ENCODE results near the gene SLC15A1. TPM values are rescaled to one million over a fixed set of nuclear protein-coding genes. Genes with fewer than 3 reads are reported as not detected.

SLC15A1 gene
- polyA plus RNA-seq, 3 donors: not detected

DNA sequence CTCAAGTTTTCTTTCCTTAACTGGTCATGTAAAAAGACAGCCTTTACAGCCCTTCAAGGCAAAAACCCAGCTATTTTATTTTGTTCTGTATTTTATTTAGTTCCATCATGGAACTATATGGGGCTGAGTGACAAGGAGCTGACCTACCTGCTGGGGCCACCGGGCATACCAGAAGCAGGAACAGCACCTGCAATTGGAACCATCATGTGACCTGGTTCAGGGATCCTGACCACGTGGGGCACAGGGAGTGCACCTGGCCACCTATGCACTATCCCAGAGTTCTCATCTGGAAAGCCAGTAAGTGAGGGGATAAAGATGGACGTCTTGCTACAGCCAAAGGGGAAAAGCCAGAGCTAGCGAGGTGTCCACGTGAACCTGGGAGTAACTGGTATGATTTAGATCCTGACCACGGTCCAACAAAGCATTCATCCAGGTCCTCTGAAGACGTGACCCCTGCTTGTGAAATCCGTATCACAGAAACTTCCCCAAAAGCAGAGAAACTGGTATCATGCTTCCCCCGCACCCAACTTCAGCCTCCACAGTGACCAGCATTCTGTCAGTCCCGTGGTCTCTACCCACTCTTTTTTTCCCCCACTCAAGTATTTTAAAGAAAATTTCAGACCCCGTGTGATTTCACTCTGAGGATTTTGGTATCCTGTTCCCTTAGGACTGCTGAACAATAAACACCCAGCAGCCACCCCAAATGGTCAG is 40.5 kb upstream of the SLC15A1 start:
- Histone ChIP-seq H3K4me2 (replicated peaks; ENCODE audit: extremely low read depth, low read length, poor library complexity, severe bottlenecking) (no peak overlapping the region), H3K27me3 (ENCODE audit: control insufficient read depth in 2 of 2, insufficient read depth in 2 of 2, low read length in 2 of 2) (no peaks in the 10 kb centered on the region), H4K20me1 (ENCODE audit: insufficient read depth, low read length) (no peaks in the 10 kb centered on the region), H2AFZ (ENCODE audit: insufficient read depth, low read depth, low read length, poor library complexity, severe bottlenecking) (no peak overlapping the region), H3K36me3 (replicated peaks in 1 of 2; ENCODE audit: control insufficient read depth in 1 of 2, insufficient read depth in 2 of 2, low read length in 2 of 2) (no peaks in the 10 kb centered on the region), H3K79me2 (ENCODE audit: insufficient read depth, low read length) (no peaks in the 10 kb centered on the region), H3K9me3 (replicated peaks in 1 of 2; ENCODE audit: control insufficient read depth in 1 of 2, insufficient read depth in 1 of 2, low read length in 2 of 2) (no peaks in the 10 kb centered on the region), H3K27ac (ENCODE audit: low read depth in 1 of 2, low read length in 2 of 2) (no peak overlapping the region), H3K4me3 (replicated peaks in 1 of 3; ENCODE audit: low read depth in 2 of 3, low read length in 3 of 3) (no peak overlapping the region), H3K4me1 (ENCODE audit: control insufficient read depth in 1 of 2, insufficient read depth in 2 of 2, low read length in 2 of 2) (no peaks in the 10 kb centered on the region), H3K9ac (ENCODE audit: insufficient read depth, low read length, poor library complexity, severe bottlenecking) (no peak overlapping the region)
- TF ChIP-seq, protein P1, sequence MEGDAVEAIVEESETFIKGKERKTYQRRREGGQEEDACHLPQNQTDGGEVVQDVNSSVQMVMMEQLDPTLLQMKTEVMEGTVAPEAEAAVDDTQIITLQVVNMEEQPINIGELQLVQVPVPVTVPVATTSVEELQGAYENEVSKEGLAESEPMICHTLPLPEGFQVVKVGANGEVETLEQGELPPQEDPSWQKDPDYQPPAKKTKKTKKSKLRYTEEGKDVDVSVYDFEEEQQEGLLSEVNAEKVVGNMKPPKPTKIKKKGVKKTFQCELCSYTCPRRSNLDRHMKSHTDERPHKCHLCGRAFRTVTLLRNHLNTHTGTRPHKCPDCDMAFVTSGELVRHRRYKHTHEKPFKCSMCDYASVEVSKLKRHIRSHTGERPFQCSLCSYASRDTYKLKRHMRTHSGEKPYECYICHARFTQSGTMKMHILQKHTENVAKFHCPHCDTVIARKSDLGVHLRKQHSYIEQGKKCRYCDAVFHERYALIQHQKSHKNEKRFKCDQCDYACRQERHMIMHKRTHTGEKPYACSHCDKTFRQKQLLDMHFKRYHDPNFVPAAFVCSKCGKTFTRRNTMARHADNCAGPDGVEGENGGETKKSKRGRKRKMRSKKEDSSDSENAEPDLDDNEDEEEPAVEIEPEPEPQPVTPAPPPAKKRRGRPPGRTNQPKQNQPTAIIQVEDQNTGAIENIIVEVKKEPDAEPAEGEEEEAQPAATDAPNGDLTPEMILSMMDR (IDR thresholded peaks at IDR 0.05): no peak
- Mint-ChIP-seq H3K27ac (no peak overlapping the region), H3K36me3 (no peaks in the 10 kb centered on the region), H3K27me3 (ENCODE audit: low read depth in 3 of 3) (peaks cover 3 to 14% (median 5%) of the 10 kb centered on the region in 3 donors), H3K4me3 (no peak overlapping the region), H3K4me1 (no peaks in the 10 kb centered on the region), H3K9me3 (peaks cover 0 to 2% (median 0%) of the 10 kb centered on the region in 7 donors)
- DNase-seq: no peak
- intact Hi-C loops (cut with micrococcal nuclease): no loop called here
- 65% methylated on average over 9 of the region's 11 CpGs for WGBS (ENCODE audit: insufficient coverage)

DNA sequence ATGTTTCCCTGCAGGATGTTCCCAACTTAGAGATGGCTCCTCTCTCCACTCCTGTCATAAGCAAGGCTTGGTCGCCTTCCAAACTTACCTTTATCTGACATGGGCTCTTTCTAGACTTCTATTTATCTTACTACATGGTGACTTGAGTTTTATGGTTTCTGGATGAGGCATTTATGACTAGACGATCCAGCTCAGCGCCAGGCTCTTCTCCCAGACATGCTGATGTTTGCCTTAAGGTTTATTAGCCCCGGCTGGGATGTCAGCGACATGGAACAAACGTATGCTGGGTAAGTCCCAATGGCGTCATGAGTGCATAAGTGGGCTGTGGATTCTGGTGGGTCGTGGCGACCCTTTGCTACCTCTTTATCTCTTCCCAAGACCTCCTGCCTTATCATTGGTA is 39.8 kb upstream of the SLC15A1 start:
- peaks cover 1 to 17% (median 8%) of the 10 kb centered on the region in 3 donors for H3K27me3 Mint-ChIP-seq (ENCODE audit: low read depth in 3 of 3)
- no peak overlapping the region for H3K9ac ChIP-seq (ENCODE audit: insufficient read depth, low read length, poor library complexity, severe bottlenecking)
- peaks cover 0 to 2% (median 2%) of the 10 kb centered on the region in 7 donors for H3K9me3 Mint-ChIP-seq
- H3K79me2 ChIP-seq (ENCODE audit: insufficient read depth, low read length): no peaks in the 10 kb centered on the region
- H2AFZ ChIP-seq (ENCODE audit: insufficient read depth, low read depth, low read length, poor library complexity, severe bottlenecking): no peak overlapping the region
- no peaks in the 10 kb centered on the region for H3K36me3 Mint-ChIP-seq
- no peak overlapping the region for H3K4me3 ChIP-seq (replicated peaks in 1 of 3; ENCODE audit: low read depth in 2 of 3, low read length in 3 of 3)
- WGBS (ENCODE audit: insufficient coverage): 100% methylated on average over 1 of the region's 9 CpGs
- H3K36me3 ChIP-seq (replicated peaks in 1 of 2; ENCODE audit: control insufficient read depth in 1 of 2, insufficient read depth in 2 of 2, low read length in 2 of 2): no peaks in the 10 kb centered on the region
- TF ChIP-seq, protein P1 (IDR thresholded peaks at IDR 0.05): no peak
- H3K4me1 Mint-ChIP-seq: no peaks in the 10 kb centered on the region
- H3K4me1 ChIP-seq (ENCODE audit: control insufficient read depth in 1 of 2, insufficient read depth in 2 of 2, low read length in 2 of 2): no peaks in the 10 kb centered on the region
- no peak overlapping the region for H3K4me2 ChIP-seq (replicated peaks; ENCODE audit: extremely low read depth, low read length, poor library complexity, severe bottlenecking)
- H3K27ac Mint-ChIP-seq: no peak overlapping the region
- intact Hi-C loops (cut with micrococcal nuclease): no loop called here
- H3K9me3 ChIP-seq (replicated peaks in 1 of 2; ENCODE audit: control insufficient read depth in 1 of 2, insufficient read depth in 1 of 2, low read length in 2 of 2): no peaks in the 10 kb centered on the region
- H3K27ac ChIP-seq (ENCODE audit: low read depth in 1 of 2, low read length in 2 of 2): no peak overlapping the region
- no peaks in the 10 kb centered on the region for H4K20me1 ChIP-seq (ENCODE audit: insufficient read depth, low read length)
- no peak for DNase-seq
- no peak overlapping the region for H3K4me3 Mint-ChIP-seq
- H3K27me3 ChIP-seq (ENCODE audit: control insufficient read depth in 2 of 2, insufficient read depth in 2 of 2, low read length in 2 of 2): no peaks in the 10 kb centered on the region

Measured in CD14-positive monocyte (primary cell).